ENCODE measurements around the gene ITPR2.

The ITPR2 gene

DNA sequence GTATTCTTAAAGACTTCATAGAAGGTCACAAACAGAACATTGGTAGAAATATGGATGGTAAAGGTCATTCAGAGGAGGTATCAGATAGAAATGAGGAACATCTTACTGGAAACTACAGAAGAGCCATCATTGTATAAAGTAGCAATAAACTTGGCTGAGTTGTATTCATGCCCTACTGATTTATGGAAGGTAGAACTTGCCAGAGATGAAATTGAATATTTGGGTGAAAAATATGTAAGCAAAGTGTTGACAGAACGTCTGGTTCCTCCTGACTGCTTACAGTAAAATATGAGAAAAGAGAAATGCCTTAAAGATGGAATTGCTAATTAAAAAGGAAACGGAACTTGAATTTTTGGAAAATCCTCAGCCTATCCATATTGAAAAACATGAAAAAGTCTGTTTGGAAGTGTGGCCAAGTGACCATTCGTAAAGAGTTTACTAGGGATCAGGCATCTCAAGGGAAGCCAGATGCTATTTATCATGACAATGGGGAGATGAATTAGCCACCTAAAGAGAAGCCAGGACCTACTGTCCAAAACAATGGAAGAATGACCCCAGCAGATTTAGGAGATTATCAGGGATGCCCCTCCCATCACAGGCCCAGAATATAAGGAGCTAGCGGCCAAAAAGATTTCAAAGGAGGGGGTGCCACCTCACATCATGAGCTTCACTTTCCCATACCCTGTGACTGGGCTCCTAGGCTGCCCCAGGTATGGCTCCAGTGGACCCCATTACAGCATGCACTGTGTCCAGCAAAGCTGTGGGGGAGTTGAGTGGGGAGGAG, 189.3 kb downstream of the ITPR2 start:
- H3K4me3 ChIP-seq (ENCODE audit: low read depth, low read length) = no peak overlapping the region
- TF ChIP-seq, protein P1, sequence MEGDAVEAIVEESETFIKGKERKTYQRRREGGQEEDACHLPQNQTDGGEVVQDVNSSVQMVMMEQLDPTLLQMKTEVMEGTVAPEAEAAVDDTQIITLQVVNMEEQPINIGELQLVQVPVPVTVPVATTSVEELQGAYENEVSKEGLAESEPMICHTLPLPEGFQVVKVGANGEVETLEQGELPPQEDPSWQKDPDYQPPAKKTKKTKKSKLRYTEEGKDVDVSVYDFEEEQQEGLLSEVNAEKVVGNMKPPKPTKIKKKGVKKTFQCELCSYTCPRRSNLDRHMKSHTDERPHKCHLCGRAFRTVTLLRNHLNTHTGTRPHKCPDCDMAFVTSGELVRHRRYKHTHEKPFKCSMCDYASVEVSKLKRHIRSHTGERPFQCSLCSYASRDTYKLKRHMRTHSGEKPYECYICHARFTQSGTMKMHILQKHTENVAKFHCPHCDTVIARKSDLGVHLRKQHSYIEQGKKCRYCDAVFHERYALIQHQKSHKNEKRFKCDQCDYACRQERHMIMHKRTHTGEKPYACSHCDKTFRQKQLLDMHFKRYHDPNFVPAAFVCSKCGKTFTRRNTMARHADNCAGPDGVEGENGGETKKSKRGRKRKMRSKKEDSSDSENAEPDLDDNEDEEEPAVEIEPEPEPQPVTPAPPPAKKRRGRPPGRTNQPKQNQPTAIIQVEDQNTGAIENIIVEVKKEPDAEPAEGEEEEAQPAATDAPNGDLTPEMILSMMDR (IDR thresholded peaks at IDR 0.05; ENCODE audit: low read depth, low read length) = no peak

DNA sequence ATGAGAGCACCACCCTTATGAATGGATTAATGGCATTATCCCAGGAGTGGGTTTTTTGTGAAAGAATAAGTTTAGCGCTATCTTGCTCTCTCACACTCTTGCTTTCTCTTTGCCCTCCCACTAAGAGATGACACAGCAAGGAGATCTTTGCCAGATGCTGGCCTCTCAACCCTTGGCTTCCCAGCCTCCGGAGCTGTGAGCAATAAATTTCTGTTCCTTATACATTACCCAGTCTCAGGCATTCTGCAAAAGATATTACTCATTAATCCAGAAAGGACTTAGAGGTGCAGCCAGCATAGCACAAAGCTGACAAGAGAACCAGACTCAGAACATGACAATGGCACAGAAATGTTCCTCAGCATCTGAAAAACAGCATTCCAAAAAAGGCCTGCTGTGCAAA, 190.6 kb downstream of the ITPR2 start:
- TF ChIP-seq, protein P1 (IDR thresholded peaks at IDR 0.05; ENCODE audit: low read depth, low read length) = no peak

DNA sequence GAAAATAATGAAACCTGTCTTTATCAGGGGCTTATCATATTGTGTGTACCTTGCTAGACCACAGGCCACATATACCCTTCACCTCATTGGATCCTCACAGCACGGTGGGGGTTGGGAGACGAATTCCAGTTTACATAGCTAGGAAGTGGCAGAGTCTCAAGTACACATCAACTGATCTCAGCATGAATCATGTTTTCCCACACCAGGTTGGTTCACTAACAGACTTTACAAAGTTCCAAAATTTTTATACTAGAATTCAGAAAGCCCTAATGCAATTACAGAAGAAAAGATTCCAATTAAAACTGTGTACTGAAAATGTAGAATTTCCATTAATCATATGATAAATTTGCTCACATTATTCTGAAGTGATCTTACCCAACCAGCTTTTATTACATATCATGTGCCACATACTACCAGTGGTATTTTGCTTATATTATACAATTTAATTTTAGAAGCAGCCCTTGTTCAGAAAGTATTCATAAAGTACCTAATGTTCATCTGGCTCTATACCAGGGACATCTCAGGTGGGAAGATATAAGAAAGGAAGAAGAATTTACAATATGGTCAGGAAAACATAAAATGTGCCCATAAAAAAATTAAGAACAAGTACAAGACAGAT, 196.2 kb downstream of the ITPR2 start:
- no peak overlapping the region for H3K4me3 ChIP-seq (ENCODE audit: low read depth, low read length)
- TF ChIP-seq, protein P1 (IDR thresholded peaks at IDR 0.05; ENCODE audit: low read depth, low read length) = no peak

More for the DNA sequence above, 190.6 kb downstream of the ITPR2 start:
- no peak overlapping the region for H3K4me3 ChIP-seq (ENCODE audit: low read depth, low read length)

DNA sequence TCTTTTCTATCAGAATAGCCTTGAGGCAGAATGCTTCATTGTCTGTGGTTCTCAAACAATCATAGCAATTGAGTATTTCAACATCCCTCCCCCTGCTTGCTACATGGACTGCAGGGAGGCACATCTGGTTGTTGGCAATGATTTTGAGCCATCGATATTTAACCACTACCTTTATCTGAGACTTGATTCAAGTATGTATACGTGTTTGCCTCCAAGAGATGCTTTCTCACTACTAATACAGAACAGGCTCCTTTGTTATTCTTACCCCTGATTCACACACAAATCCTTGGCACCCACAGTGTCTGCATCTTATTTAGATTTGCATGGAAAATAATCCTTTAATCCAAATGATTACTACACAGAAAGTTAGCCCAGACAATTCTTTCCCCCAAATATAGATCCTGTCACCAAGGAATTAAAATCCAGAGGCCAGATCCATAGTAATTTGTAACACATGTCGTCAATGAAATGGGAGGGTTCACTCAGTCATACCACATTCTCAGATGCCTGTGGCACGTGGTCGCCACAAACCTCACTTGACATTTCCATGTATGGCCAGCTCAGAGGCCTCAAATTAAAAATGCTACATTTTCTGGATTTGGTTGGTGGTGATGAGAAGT, 199.3 kb downstream of the ITPR2 start:
- no peak overlapping the region for H3K4me3 ChIP-seq (ENCODE audit: low read depth, low read length)
- TF ChIP-seq, protein P1 (IDR thresholded peaks at IDR 0.05; ENCODE audit: low read depth, low read length) = no peak

DNA sequence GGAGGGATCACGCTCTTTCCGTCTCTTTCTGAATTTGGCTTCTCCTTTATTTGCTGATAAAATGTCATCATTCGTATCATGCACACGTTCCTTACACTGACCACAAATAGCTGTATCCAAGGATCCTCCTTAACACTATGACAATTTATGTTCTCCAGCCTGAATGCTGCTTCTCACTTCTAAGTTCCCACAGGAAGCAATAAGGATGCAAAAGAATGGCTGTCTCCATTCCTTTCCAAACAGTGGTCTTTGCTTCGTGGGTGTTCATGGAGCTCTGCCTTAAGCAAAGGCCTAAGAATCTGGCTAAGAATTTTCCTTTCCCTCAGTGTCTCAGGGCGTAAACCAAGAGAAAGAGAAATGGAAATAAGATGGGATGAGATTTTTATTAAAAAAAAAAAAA, 200.2 kb downstream of the ITPR2 start:
- TF ChIP-seq, protein P1 (IDR thresholded peaks at IDR 0.05; ENCODE audit: low read depth, low read length) = no peak
- H3K4me3 ChIP-seq (ENCODE audit: low read depth, low read length) = no peak overlapping the region

DNA sequence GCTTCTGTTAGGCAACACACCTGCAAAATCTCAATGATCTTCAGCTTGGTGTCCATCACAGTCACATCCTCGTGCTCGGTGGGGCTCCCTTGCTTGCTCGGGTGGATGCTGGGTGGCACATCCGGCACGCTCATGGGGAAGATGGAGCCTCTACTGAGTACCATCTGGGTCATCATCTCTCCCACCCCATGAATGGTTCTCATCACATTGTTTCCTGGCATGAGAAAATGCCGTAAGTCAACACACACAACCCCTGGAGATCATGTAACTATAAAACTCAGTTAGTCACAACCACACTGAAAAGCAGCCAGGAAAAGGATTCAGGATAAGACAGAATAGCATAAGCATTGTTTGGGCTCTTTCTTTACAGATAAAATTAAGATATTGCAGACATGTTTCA, 201.1 kb downstream of the ITPR2 start:
- TF ChIP-seq, protein P1 (IDR thresholded peaks at IDR 0.05; ENCODE audit: low read depth, low read length) = no peak
- no peak overlapping the region for H3K4me3 ChIP-seq (ENCODE audit: low read depth, low read length)

DNA sequence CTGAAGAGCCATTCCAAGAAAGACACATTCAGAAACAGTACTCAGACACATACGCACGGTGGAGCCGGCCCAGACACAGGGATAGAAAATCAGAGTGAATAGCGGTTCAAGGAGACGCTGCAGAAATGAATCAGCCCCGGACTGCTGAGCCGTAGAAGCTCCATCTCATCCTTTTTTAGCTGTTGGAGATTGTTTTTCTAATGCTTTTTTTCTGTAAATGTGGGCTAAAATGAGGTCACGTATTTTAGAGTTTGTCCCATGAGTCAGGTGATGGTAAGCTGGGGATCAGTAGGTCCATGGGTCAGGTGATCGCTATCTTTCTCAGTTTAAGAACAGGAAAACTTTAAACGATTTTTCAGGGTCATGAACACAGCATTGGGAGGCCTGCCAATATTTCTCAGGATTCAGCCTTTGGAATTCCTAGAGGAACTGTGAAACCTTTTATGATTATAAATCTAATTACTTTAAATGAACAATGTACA, 202.4 kb downstream of the ITPR2 start:
- TF ChIP-seq, protein P1 (IDR thresholded peaks at IDR 0.05; ENCODE audit: low read depth, low read length) = no peak
- peak overlapping the region; percentile 45 for H3K4me3 ChIP-seq (ENCODE audit: low read depth, low read length)
